Pulmonary artery endothelial cell (primary cell): ENCODE data around the gene PLCB4. TPM values are rescaled to one million over a fixed set of nuclear protein-coding genes. Genes with fewer than 3 reads are reported as not detected.

ENCODE experiments used
- DNase-seq: peaks from one replicate; pipeline ENCODE4 v3.0.0-alpha.2; 2011; ENCODE audit warnings: low read depth, low spot score
- total RNA-seq: library from RNA; depleted of rRNA; stranded (reverse); fragments of >200 nt; gene quantifications from 2 replicates; pipeline ENCODE4 v1.2.3, GENCODE V29; 2014

Gene PLCB4
- total RNA-seq, 1 donor from 2014 or later = 1.3 TPM

GRCh38 chr20:9490161-9490560, 421.3 kb downstream of the PLCB4 start:
- no peak for DNase-seq

- DNase-seq = no peak
Measured at GRCh38 chr20:9490631-9491030, 421.7 kb downstream of the PLCB4 start.

GRCh38 chr20:9491324-9491723, 422.4 kb downstream of the PLCB4 start:
- no peak for DNase-seq

- no peak for DNase-seq
Measured at GRCh38 chr20:9492067-9492466, 423.2 kb downstream of the PLCB4 start.

GRCh38 chr20:9493803-9494202, 424.9 kb downstream of the PLCB4 start:
- DNase-seq = no peak

- DNase-seq = no peak
Measured at GRCh38 chr20:9495701-9496100, 426.8 kb downstream of the PLCB4 start.

GRCh38 chr20:9496155-9496554, 427.3 kb downstream of the PLCB4 start:
- DNase-seq = no peak

- no peak for DNase-seq
Measured at GRCh38 chr20:9498322-9498721, 429.4 kb downstream of the PLCB4 start.

- DNase-seq = no peak
Measured at GRCh38 chr20:9499126-9499899, 430.4 kb downstream of the PLCB4 start.

- no peak for DNase-seq
Measured at GRCh38 chr20:9500121-9500520, 431.2 kb downstream of the PLCB4 start.

- no peak for DNase-seq
Measured at GRCh38 chr20:9501473-9501872, 432.6 kb downstream of the PLCB4 start.

GRCh38 chr20:9503526-9504245, 434.8 kb downstream of the PLCB4 start:
- DNase-seq = no peak

- DNase-seq = no peak
Measured at GRCh38 chr20:9506280-9506821, 437.5 kb downstream of the PLCB4 start.

GRCh38 chr20:9506964-9507369, 438.1 kb downstream of the PLCB4 start:
- no peak for DNase-seq

GRCh38 chr20:9507544-9508239, 438.8 kb downstream of the PLCB4 start:
- no peak for DNase-seq

GRCh38 chr20:9508240-9508661, 439.4 kb downstream of the PLCB4 start:
- no peak for DNase-seq

- DNase-seq = no peak
Measured at GRCh38 chr20:9508696-9509178, 439.9 kb downstream of the PLCB4 start.

- DNase-seq = no peak
Measured at GRCh38 chr20:9509246-9509645, 440.4 kb downstream of the PLCB4 start.

- DNase-seq = no peak
Measured at GRCh38 chr20:9510911-9511310, 442.0 kb downstream of the PLCB4 start.

- DNase-seq = no peak
Measured at GRCh38 chr20:9514072-9514460, 445.2 kb downstream of the PLCB4 start.

- no peak for DNase-seq
Measured at GRCh38 chr20:9514461-9515213, 445.8 kb downstream of the PLCB4 start, which contains the start of gene LAMP5. LAMP5 (plus strand) TSS chr20:9514590; CDS start chr20:9514853, 263 bp downstream.
